ENCODE data around the gene GFRA4.
A peak's percentile ranks its signal among the peaks of the same experiment; 100 is the strongest.

Gene GFRA4

GRCh38 chr20:3613821-3614440, 49.3 kb downstream of the GFRA4 start:
- TF ChIP-seq CTCF (conservative IDR thresholded peaks at IDR 0.05; ENCODE audit: low read length): no peak
- peak overlapping the region; percentile 34 for H3K4me3 ChIP-seq (ENCODE audit: low read length)
- peak; percentile 35 for DNase-seq (ENCODE audit: low read depth)

GRCh38 chr20:3612795-3613572, 50.2 kb downstream of the GFRA4 start:
- DNase-seq (ENCODE audit: low read depth): peak; percentile 23
- peak; percentile 23 for TF ChIP-seq CTCF (conservative IDR thresholded peaks at IDR 0.05; ENCODE audit: low read length)
- no peak overlapping the region for H3K4me3 ChIP-seq (ENCODE audit: low read length)

- DNase-seq (ENCODE audit: low read depth): no peak
- H3K4me3 ChIP-seq (ENCODE audit: low read length): no peak overlapping the region
- TF ChIP-seq CTCF (conservative IDR thresholded peaks at IDR 0.05; ENCODE audit: low read length): no peak
Measured at GRCh38 chr20:3611901-3612300, 51.3 kb downstream of the GFRA4 start.
